Testis (tissue), 3 donors: ENCODE measurements around the gene BCKDHA. TPM values are rescaled to one million over a fixed set of nuclear protein-coding genes. Genes with fewer than 3 reads are reported as not detected.
A peak's percentile ranks its signal among the peaks of the same experiment; 100 is the strongest.

ENCODE experiments used
- DNase-seq: peaks from one replicate; pipeline ENCODE4 v3.0.0-alpha.2; 2019
- H3K27ac ChIP-seq, 2 donors: fragments of 200-600 bp; sonication (generic); one replicate each; pipeline ENCODE4 v1.5.1; 2019
- H3K27me3 ChIP-seq: fragments of 200-600 bp; sonication (generic); one replicate; pipeline ENCODE4 v1.5.1; 2019
- H3K36me3 ChIP-seq: fragments of 200-600 bp; sonication (generic); one replicate; pipeline ENCODE4 v1.5.1; 2017; ENCODE audit warnings: low read depth; ENCODE audit errors: missing control alignments
- H3K4me1 ChIP-seq: fragments of 200-600 bp; sonication (generic); one replicate; pipeline ENCODE4 v1.5.1; 2019
- H3K4me3 ChIP-seq, 2 donors: fragments of 200-600 bp; sonication (generic); one replicate each; pipeline ENCODE4 v1.5.1; 2017 to 2019
- H3K9me3 ChIP-seq: fragments of 200-600 bp; sonication (generic); one replicate; pipeline ENCODE4 v1.5.1; 2017
- CTCF ChIP-seq, 3 experiments: fragments of 450-650 bp in 2 of 3; fragments of 200-600 bp in 1 of 3; sonication (generic) in 1 of 3; IDR thresholded peaks; one replicate each; pipeline ENCODE4 v1.5.1; 2016 to 2019; ENCODE audit warnings: antibody characterized with exemption in 3 of 3, mild to moderate bottlenecking in 2 of 3, moderate library complexity in 1 of 3
- POLR2A ChIP-seq: fragments of 450-650 bp; IDR thresholded peaks from one replicate; pipeline ENCODE4 v1.6.1; 2017; ENCODE audit warnings: antibody characterized with exemption, mild to moderate bottlenecking, moderate library complexity
- WGBS, 2 donors: methylation state at CpG; one replicate each; pipeline ENCODE4 v1.1.5; 2018; 5-methylcytosine and 5-hydroxymethylcytosine counted together
- intact Hi-C: fragments of 100-400 bp; cut with DNase I; formaldehyde crosslinking; loops from one replicate; pipeline ENCODE4 v1.15.1; 2023; ENCODE audit warnings: low total_unique reads
- polyA plus RNA-seq: library from polyadenylated mRNA; stranded (reverse); fragments of 350-450 nt; fragmentation: Illumina TruSeq; extraction: RNeasy Lipid Tissue Mini Kit (QIAGEN cat#74804); gene quantifications from one replicate; pipeline ENCODE4 v1.2.3, GENCODE V29; 2014; ENCODE audit warnings: low read depth, low replicate concordance; ENCODE audit not compliant: insufficient read depth
- total RNA-seq, 2 donors: library from RNA; depleted of rRNA; stranded (reverse); fragments of >200 nt; gene quantifications; one replicate each; pipeline ENCODE4 v1.2.3, GENCODE V29; 2016

BCKDHA gene
- total and polyA plus RNA-seq, 3 donors from 2014 or later: 53.1 to 81.3 (median 80.8) TPM

DNA sequence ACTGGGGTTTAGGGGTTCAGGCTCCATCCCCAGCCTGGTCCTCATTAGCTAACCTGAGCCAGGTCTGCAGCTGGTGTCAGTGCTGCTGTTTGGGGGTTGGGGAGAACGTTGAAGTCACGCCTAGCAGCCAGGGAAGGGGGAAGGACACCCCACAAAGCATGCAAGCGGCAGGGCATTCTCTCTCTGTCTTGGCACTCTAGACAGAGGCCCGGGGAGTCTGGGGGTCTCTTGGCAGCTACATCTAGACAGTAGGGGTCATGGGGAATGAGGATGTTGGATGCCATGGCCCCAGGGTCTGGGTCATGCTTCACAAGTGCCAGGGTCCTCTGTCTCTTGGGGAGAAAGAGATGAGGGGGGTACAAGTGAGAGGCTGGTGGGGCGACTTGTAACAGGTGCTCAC lies 48.0 kb downstream of the BCKDHA start:
- intact Hi-C loops: loop anchor here (10.0 kb wide), 1 partner anchor 129 kb away; the partner anchor contains the start of gene CEACAM21
- WGBS, 2 donors: 64 to 66% methylated on average over 4 to 5 of the region's 5 CpGs

GRCh38 chr19:41447732-41448332 lies 50.2 kb downstream of the BCKDHA start:
- DNase-seq: no peak
- WGBS, 2 donors: 70 to 71% methylated on average over 12 of the region's 12 CpGs
- Histone ChIP-seq H3K9me3 (no peaks in the 10 kb centered on the region), H3K27ac (no peak overlapping the region), H3K36me3 (no peaks in the 10 kb centered on the region), H3K27me3 (no peaks in the 10 kb centered on the region), H3K4me3 (no peak overlapping the region), H3K4me1 (no peaks in the 10 kb centered on the region)
- TF ChIP-seq CTCF (IDR thresholded peaks at IDR 0.05): no peak
- intact Hi-C loops: loop anchor here (10.0 kb wide), 1 partner anchor 127 kb away; the partner anchor contains the start of gene CEACAM21

More for the DNA sequence above, 48.0 kb downstream of the BCKDHA start:
- no peaks in the 10 kb centered on the region for H3K27me3 ChIP-seq
- TF ChIP-seq POLR2A: no peak
- no peak for TF ChIP-seq CTCF (IDR thresholded peaks at IDR 0.05)
- H3K36me3 ChIP-seq: no peaks in the 10 kb centered on the region
- no peak overlapping the region for H3K27ac ChIP-seq
- no peak overlapping the region for H3K4me3 ChIP-seq
- H3K4me1 ChIP-seq: no peaks in the 10 kb centered on the region
- no peak for DNase-seq
- H3K9me3 ChIP-seq: no peaks in the 10 kb centered on the region

DNA sequence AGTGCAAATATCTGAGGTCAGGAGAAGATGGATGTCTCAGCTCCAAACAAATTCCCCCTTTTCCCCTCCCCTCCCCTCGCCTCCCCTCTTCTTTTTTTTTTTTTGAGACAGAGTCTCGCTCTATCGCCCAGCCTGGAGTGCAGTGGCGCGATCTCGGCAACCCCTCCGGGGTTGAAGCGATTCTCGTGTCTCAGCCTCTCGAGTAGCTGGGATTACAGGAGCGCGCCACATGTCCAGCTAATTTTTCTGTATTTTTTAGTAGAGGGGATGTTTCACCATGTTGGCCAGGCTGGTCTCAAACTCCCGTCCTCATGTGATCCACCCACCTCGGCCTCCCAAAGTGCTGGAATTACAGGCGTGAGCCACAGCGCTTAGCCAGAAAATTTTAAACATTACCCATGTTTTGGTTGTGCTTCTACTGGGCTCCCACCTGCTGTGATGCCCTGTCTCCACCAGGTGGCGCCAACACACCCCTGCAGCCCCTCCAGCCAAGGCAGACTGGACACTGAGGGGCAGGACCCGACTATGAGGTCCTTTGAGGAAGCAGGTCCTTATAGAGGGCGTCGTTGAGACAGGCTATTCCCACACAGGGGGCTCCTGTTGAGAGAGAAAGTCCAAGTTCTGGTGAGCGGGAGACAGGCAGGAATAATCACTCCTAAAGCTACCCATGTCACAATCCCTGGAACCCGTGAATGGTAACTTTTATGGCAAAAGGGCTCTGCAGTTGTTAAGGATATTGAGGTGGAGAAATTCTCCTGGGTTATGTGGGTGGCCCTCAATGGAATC lies 51.7 kb downstream of the BCKDHA start:
- no peak overlapping the region for H3K4me3 ChIP-seq
- TF ChIP-seq CTCF (IDR thresholded peaks at IDR 0.05) (peak; percentile 93 to 97 (median 95)), POLR2A (no peak)
- WGBS, 2 donors: 2 to 3% methylated on average over 18 to 22 of the region's 22 CpGs
- H3K36me3 ChIP-seq: no peaks in the 10 kb centered on the region
- peak; percentile 87 for DNase-seq
- no peaks in the 10 kb centered on the region for H3K4me1 ChIP-seq
- H3K27me3 ChIP-seq: no peaks in the 10 kb centered on the region
- intact Hi-C loops: loop anchor here (10.0 kb wide), 1 partner anchor 126 kb away; the partner anchor contains the start of gene CEACAM21
- no peak overlapping the region for H3K27ac ChIP-seq
- H3K9me3 ChIP-seq: no peaks in the 10 kb centered on the region

- Histone ChIP-seq H3K27ac (no peak overlapping the region), H3K27me3 (no peaks in the 10 kb centered on the region), H3K36me3 (no peaks in the 10 kb centered on the region), H3K4me3 (no peak overlapping the region), H3K9me3 (no peaks in the 10 kb centered on the region), H3K4me1 (no peaks in the 10 kb centered on the region)
- DNase-seq: no peak
- TF ChIP-seq CTCF (IDR thresholded peaks at IDR 0.05) (no peak), POLR2A (no peak)
- intact Hi-C loops: loop anchor here (10.0 kb wide), 1 partner anchor 125 kb away; the partner anchor contains the start of gene CEACAM21
- WGBS, 2 donors: 43 to 48% methylated on average over 3 of the region's 3 CpGs
Observed at GRCh38 chr19:41449865-41450178, 52.2 kb downstream of the BCKDHA start.
